ENCODE results near the gene ZNF326. TPM values are rescaled to one million over a fixed set of nuclear protein-coding genes. Genes with fewer than 3 reads are reported as not detected.

The ZNF326 gene
- total and polyA plus RNA-seq, 2 of the 4 experiments (the other 2 are of a cell fraction): 4.5 to 17.0 TPM

DNA sequence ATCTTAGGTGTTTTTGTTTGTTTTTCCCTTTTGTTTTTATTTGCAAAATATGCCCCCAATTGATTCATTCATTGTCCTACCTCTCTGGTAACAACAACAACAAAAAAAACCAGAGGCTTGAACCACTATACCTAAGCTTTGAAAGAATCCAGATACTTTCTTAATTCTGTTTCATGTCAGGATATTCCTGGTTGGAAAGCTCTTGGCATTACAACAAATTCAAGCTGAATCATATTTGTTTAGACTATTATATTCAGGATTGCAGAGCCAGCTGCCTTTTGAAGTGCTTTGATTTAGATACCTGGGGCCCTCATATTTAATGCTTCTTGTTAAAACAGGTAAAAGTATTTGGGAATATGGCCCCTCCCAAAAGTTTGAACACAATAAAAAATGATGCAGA lies 22.9 kb upstream of the ZNF326 start:
- H2BK120ac ChIP-seq (ENCODE audit: low read depth, low read length): peak overlapping the region; percentile 5; the same call in 1 of the 2 replicates
- H3K4me2 ChIP-seq (ENCODE audit: low read depth, low read length): no peak overlapping the region
- DNase-seq (no peak), ATAC-seq (ENCODE audit: low read depth) (no peak)
- no peaks in the 10 kb centered on the region for H3K27me3 ChIP-seq (ENCODE audit: control insufficient read depth, insufficient read depth, low read length)
- H3K79me1 ChIP-seq (ENCODE audit: low read depth in 1 of 2, low read length in 2 of 2): no peaks in the 10 kb centered on the region
- CTCF ChIA-PET: interaction anchor here (1.3 kb wide), 1 partner anchor 128 kb away, joined by 5 read pairs; no protein-coding TSS in a partner anchor
- peak overlapping the region; percentile 20; the same call in 1 of the 3 replicates for H2BK15ac ChIP-seq (ENCODE audit: low read depth, low read length)
- TF ChIP-seq, protein P1, sequence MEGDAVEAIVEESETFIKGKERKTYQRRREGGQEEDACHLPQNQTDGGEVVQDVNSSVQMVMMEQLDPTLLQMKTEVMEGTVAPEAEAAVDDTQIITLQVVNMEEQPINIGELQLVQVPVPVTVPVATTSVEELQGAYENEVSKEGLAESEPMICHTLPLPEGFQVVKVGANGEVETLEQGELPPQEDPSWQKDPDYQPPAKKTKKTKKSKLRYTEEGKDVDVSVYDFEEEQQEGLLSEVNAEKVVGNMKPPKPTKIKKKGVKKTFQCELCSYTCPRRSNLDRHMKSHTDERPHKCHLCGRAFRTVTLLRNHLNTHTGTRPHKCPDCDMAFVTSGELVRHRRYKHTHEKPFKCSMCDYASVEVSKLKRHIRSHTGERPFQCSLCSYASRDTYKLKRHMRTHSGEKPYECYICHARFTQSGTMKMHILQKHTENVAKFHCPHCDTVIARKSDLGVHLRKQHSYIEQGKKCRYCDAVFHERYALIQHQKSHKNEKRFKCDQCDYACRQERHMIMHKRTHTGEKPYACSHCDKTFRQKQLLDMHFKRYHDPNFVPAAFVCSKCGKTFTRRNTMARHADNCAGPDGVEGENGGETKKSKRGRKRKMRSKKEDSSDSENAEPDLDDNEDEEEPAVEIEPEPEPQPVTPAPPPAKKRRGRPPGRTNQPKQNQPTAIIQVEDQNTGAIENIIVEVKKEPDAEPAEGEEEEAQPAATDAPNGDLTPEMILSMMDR (conservative IDR thresholded peaks at IDR 0.05; ENCODE audit: low read depth, low read length): no peak
- TF ChIP-seq BHLHE40 (IDR thresholded peaks at IDR 0.05; ENCODE audit: low read depth, low read length) (no peak), CEBPB (IDR thresholded peaks at IDR 0.05; ENCODE audit: low read depth, low read length) (no peak), SMC3 (IDR thresholded peaks at IDR 0.05; ENCODE audit: low read depth, low read length) (no peak), FOS (IDR thresholded peaks at IDR 0.05; ENCODE audit: low read depth, low read length) (no peak), RAD21 (IDR thresholded peaks at IDR 0.05; ENCODE audit: low read length) (no peak), CHD1 (IDR thresholded peaks at IDR 0.05; ENCODE audit: low read depth, low read length) (no peak), MAZ (IDR thresholded peaks at IDR 0.05; ENCODE audit: borderline replicate concordance, low read depth, low read length) (no peak), MAFK (IDR thresholded peaks at IDR 0.05; ENCODE audit: low read depth, low read length) (no peak), POLR2A (IDR thresholded peaks at IDR 0.05; ENCODE audit: low read depth, low read length) (no peak)
- TF ChIP-seq, protein P2, sequence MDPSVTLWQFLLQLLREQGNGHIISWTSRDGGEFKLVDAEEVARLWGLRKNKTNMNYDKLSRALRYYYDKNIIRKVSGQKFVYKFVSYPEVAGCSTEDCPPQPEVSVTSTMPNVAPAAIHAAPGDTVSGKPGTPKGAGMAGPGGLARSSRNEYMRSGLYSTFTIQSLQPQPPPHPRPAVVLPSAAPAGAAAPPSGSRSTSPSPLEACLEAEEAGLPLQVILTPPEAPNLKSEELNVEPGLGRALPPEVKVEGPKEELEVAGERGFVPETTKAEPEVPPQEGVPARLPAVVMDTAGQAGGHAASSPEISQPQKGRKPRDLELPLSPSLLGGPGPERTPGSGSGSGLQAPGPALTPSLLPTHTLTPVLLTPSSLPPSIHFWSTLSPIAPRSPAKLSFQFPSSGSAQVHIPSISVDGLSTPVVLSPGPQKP (IDR thresholded peaks at IDR 0.05; ENCODE audit: borderline replicate concordance, low read depth, low read length): no peak
- TF ChIP-seq, protein P3, sequence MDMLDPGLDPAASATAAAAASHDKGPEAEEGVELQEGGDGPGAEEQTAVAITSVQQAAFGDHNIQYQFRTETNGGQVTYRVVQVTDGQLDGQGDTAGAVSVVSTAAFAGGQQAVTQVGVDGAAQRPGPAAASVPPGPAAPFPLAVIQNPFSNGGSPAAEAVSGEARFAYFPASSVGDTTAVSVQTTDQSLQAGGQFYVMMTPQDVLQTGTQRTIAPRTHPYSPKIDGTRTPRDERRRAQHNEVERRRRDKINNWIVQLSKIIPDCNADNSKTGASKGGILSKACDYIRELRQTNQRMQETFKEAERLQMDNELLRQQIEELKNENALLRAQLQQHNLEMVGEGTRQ (IDR thresholded peaks at IDR 0.05; ENCODE audit: low read depth, low read length): no peak
- no peak overlapping the region for H3K4ac ChIP-seq (ENCODE audit: low read depth, low read length)
- no peak overlapping the region for H2BK20ac ChIP-seq (ENCODE audit: low read depth, low read length)
- H2AK9ac ChIP-seq (replicated peaks; ENCODE audit: low read depth, low read length, poor library complexity): no peak overlapping the region
- no peak overlapping the region for H3K56ac ChIP-seq (ENCODE audit: extremely low read depth, insufficient read depth, low read length)
- BruUV-seq (replicated peaks): no TSS peak
- H3K27ac ChIP-seq (ENCODE audit: insufficient read depth, low read length): no peak overlapping the region
- H4K20me1 ChIP-seq (ENCODE audit: insufficient read depth, low read length): no peaks in the 10 kb centered on the region
- H4K8ac ChIP-seq (ENCODE audit: low read depth in 2 of 2, low read length in 2 of 2): peak overlapping the region in 1 of 2 experiments; percentile 17; a peak in 1 of 4 replicates
- H2AFZ ChIP-seq (replicated peaks; ENCODE audit: low read length, poor library complexity): no peak overlapping the region
- no peak overlapping the region for H3K23ac ChIP-seq (ENCODE audit: low read depth, low read length)
- H3K36me3 ChIP-seq (ENCODE audit: control insufficient read depth, insufficient read depth, low read length): no peaks in the 10 kb centered on the region
- H3K4me1 ChIP-seq (ENCODE audit: control insufficient read depth, insufficient read depth, low read length): peaks cover 13% of the 10 kb centered on the region
- peak overlapping the region; percentile 72 for H2BK5ac ChIP-seq (ENCODE audit: low read depth, low read length, poor library complexity, severe bottlenecking)
- H4K91ac ChIP-seq (ENCODE audit: insufficient read depth, low read depth, low read length): peak overlapping the region; percentile 39; the same call in 1 of the 2 replicates
- no peak overlapping the region for H3K9ac ChIP-seq (ENCODE audit: low read depth, low read length)
- in situ Hi-C loops (cut with MboI; ENCODE audit: low sequenced_read_pairs): no loop called here
- H3K9me3 ChIP-seq (ENCODE audit: control insufficient read depth, insufficient read depth, low read length): no peaks in the 10 kb centered on the region
- peaks cover 10% of the 10 kb centered on the region for H3K9me1 ChIP-seq (ENCODE audit: insufficient read depth, low read length)
- POLR2A ChIA-PET (ENCODE audit: unreplicated experiment): no interaction called here
- H3K18ac ChIP-seq (ENCODE audit: low read depth, low read length): no peak overlapping the region; the same call in 1 of the 2 replicates
- no peak overlapping the region for H3K4me3 ChIP-seq (ENCODE audit: insufficient read depth, low read depth, low read length)
- intact Hi-C loops (cut with micrococcal nuclease): no loop called here
- dilution Hi-C loops (cut with HindIII; ENCODE audit: low sequenced_read_pairs, unreplicated experiment): no loop called here
- no peak overlapping the region for H4K5ac ChIP-seq (ENCODE audit: low read depth, low read length)
- no peak overlapping the region for H3K14ac ChIP-seq (replicated peaks; ENCODE audit: low read depth, low read length)
- no peak overlapping the region for H2AK5ac ChIP-seq (ENCODE audit: low read depth, low read length)
